Measurements from ENCODE around the gene ARMC3.

The ARMC3 gene

GRCh38 chr10:23078114-23078513, 150.3 kb downstream of the ARMC3 start:
- no peak for DNase-seq (ENCODE audit: low spot score)

- DNase-seq (ENCODE audit: low spot score), result no peak
Observed at GRCh38 chr10:23079700-23080099, 151.8 kb downstream of the ARMC3 start.

GRCh38 chr10:23080262-23080661, 152.4 kb downstream of the ARMC3 start:
- no peak for DNase-seq (ENCODE audit: low spot score)

- DNase-seq (ENCODE audit: low spot score), result no peak
Observed at GRCh38 chr10:23081221-23081750, 153.4 kb downstream of the ARMC3 start.

- no peak for DNase-seq (ENCODE audit: low spot score)
Observed at GRCh38 chr10:23081891-23082290, 154.0 kb downstream of the ARMC3 start.
